Astrocyte (in vitro differentiated cells and primary cell): ENCODE results near the gene MYG1. TPM values are rescaled to one million over a fixed set of nuclear protein-coding genes. Genes with fewer than 3 reads are reported as not detected.

ENCODE experiments used
- DNase-seq: peaks from one replicate; pipeline ENCODE4 v3.0.0-alpha.2; 2010; ENCODE audit warnings: low read depth
- FAIRE-seq: peaks from 2 replicates; lab custom pipeline; 2011; peaks lifted over from hg19 to GRCh38; lab: Jason Lieb, UNC
- H2AFZ ChIP-seq: 2 replicates; pipeline ENCODE4 v1.6.0; 2012; ENCODE audit warnings: low read depth, low read length, inconsistent platforms
- H3K27ac ChIP-seq: 2 replicates; pipeline ENCODE4 v1.5.1; 2011; ENCODE audit warnings: low read depth, low read length, inconsistent platforms
- H3K27me3 ChIP-seq: 2 replicates; pipeline ENCODE4 v1.6.0; 2011; ENCODE audit warnings: low read length, inconsistent platforms; ENCODE audit not compliant: insufficient read depth
- H3K36me3 ChIP-seq: 2 replicates; pipeline ENCODE4 v1.5.1; 2011; ENCODE audit warnings: low read length, inconsistent platforms; ENCODE audit not compliant: insufficient read depth
- H3K4me1 ChIP-seq: 2 replicates; pipeline ENCODE4 v1.5.1; 2011; ENCODE audit warnings: low read length, inconsistent platforms; ENCODE audit not compliant: insufficient read depth
- H3K4me2 ChIP-seq: 2 replicates; pipeline ENCODE4 v1.6.0; 2012; ENCODE audit warnings: low read length, inconsistent platforms
- H3K4me3 ChIP-seq: 2 replicates; pipeline ENCODE4 v1.5.1; 2011; ENCODE audit warnings: low read depth, mild to moderate bottlenecking, low read length, inconsistent platforms; ENCODE audit not compliant: insufficient read depth
- H3K79me2 ChIP-seq: 2 replicates; pipeline ENCODE4 v1.6.0; 2012; ENCODE audit warnings: mild to moderate bottlenecking, low read length, inconsistent platforms; ENCODE audit not compliant: insufficient read depth
- H3K9ac ChIP-seq: 2 replicates; pipeline ENCODE4 v1.6.0; 2012; ENCODE audit warnings: mild to moderate bottlenecking, low read length, inconsistent platforms
- H3K9me3 ChIP-seq: 2 replicates; pipeline ENCODE4 v1.5.1; 2012; ENCODE audit warnings: low read depth, mild to moderate bottlenecking, low read length, inconsistent platforms; ENCODE audit not compliant: insufficient read depth
- H4K20me1 ChIP-seq: 2 replicates; pipeline ENCODE4 v1.6.0; 2012; ENCODE audit warnings: low read length, inconsistent platforms; ENCODE audit not compliant: insufficient read depth
- H3K27ac Mint-ChIP-seq: one replicate; pipeline ENCODE4 v1.8.0; 2021; ENCODE audit warnings: mild to moderate bottlenecking, mixed read lengths; ENCODE audit not compliant: unreplicated experiment
- H3K27me3 Mint-ChIP-seq: one replicate; pipeline ENCODE4 v1.8.0; 2021; ENCODE audit warnings: low read depth, mixed read lengths; ENCODE audit not compliant: unreplicated experiment
- H3K36me3 Mint-ChIP-seq: one replicate; pipeline ENCODE4 v1.8.0; 2021; ENCODE audit warnings: low read depth, mixed read lengths; ENCODE audit not compliant: unreplicated experiment
- H3K4me1 Mint-ChIP-seq: one replicate; pipeline ENCODE4 v1.8.0; 2021; ENCODE audit warnings: low read depth, mixed read lengths; ENCODE audit not compliant: unreplicated experiment
- H3K4me3 Mint-ChIP-seq: one replicate; pipeline ENCODE4 v1.8.0; 2021; ENCODE audit warnings: mild to moderate bottlenecking, moderate library complexity, mixed read lengths; ENCODE audit not compliant: unreplicated experiment
- H3K9me3 Mint-ChIP-seq: one replicate; pipeline ENCODE4 v1.8.0; 2021; ENCODE audit warnings: mild to moderate bottlenecking, mixed read lengths; ENCODE audit not compliant: unreplicated experiment
- CTCF ChIP-seq: IDR thresholded peaks from 2 replicates; pipeline ENCODE4 v1.5.1; 2011; ENCODE audit warnings: low read depth, mild to moderate bottlenecking, inconsistent platforms, low read length, moderate library complexity; ENCODE audit not compliant: insufficient read depth
- EZH2 ChIP-seq: IDR thresholded peaks from 2 replicates; pipeline ENCODE4 v1.6.1; 2012; ENCODE audit warnings: mild to moderate bottlenecking, low read length, inconsistent platforms; ENCODE audit not compliant: insufficient read depth
- total RNA-seq: library from RNA; stranded (reverse); gene quantifications from 2 replicates; pipeline ENCODE4 v1.2.1, GENCODE V29; 2021

MYG1 gene
- total RNA-seq, 1 donor from 2014 or later = 40.9 TPM

- DNase-seq (no peak), FAIRE-seq (no peak)
- no peaks in the 10 kb centered on the region for H3K27me3 Mint-ChIP-seq
- TF ChIP-seq CTCF (no peak), EZH2 (no peak)
- Histone ChIP-seq H3K4me3 (no peak overlapping the region), H3K9me3 (no peaks in the 10 kb centered on the region), H3K4me1 (no peaks in the 10 kb centered on the region), H3K36me3 (no peaks in the 10 kb centered on the region), H2AFZ (no peak overlapping the region), H4K20me1 (no peaks in the 10 kb centered on the region), H3K4me2 (no peak overlapping the region), H3K27me3 (no peaks in the 10 kb centered on the region), H3K27ac (no peak overlapping the region), H3K9ac (no peak overlapping the region), H3K79me2 (no peaks in the 10 kb centered on the region)
- no peak overlapping the region for H3K27ac Mint-ChIP-seq
- no peaks in the 10 kb centered on the region for H3K9me3 Mint-ChIP-seq
- no peaks in the 10 kb centered on the region for H3K4me1 Mint-ChIP-seq
- no peaks in the 10 kb centered on the region for H3K36me3 Mint-ChIP-seq
- H3K4me3 Mint-ChIP-seq = no peak overlapping the region
Observed at GRCh38 chr12:53353257-53353655, 53.8 kb downstream of the MYG1 start.

- TF ChIP-seq CTCF = no peak
- TF ChIP-seq EZH2 = no peak
- DNase-seq (no peak), FAIRE-seq (no peak)
- Histone ChIP-seq H3K36me3 (no peaks in the 10 kb centered on the region), H3K9me3 (no peaks in the 10 kb centered on the region), H3K27ac (no peak overlapping the region), H2AFZ (no peak overlapping the region), H4K20me1 (no peaks in the 10 kb centered on the region), H3K4me2 (no peak overlapping the region), H3K4me3 (no peak overlapping the region), H3K27me3 (no peaks in the 10 kb centered on the region), H3K4me1 (no peaks in the 10 kb centered on the region), H3K79me2 (no peaks in the 10 kb centered on the region), H3K9ac (no peak overlapping the region)
- H3K27me3 Mint-ChIP-seq = no peaks in the 10 kb centered on the region
- H3K36me3 Mint-ChIP-seq = no peaks in the 10 kb centered on the region
- H3K4me1 Mint-ChIP-seq = no peaks in the 10 kb centered on the region
- H3K4me3 Mint-ChIP-seq = no peak overlapping the region
- H3K9me3 Mint-ChIP-seq = no peaks in the 10 kb centered on the region
- H3K27ac Mint-ChIP-seq = no peak overlapping the region
Observed at GRCh38 chr12:53355121-53355520, 55.6 kb downstream of the MYG1 start.

Other genes with a start within 250 kb of the MYG1 start
- gene TNS2, start 249.6 kb upstream of the MYG1 start, total RNA-seq = 15.4 and 21.1 TPM in 2 replicates
- 21.8 and 22.8 TPM in 2 replicates for gene SPRYD3, start 220.3 kb upstream of the MYG1 start, total RNA-seq
- 20.8 and 26.3 TPM in 2 replicates for gene IGFBP6, start 202.0 kb upstream of the MYG1 start, total RNA-seq
- not detected in 2 replicates for gene SOAT2, start 196.2 kb upstream of the MYG1 start, total RNA-seq
- 31.0 and 32.7 TPM in 2 replicates for gene ZNF740, start 119.0 kb upstream of the MYG1 start, total RNA-seq
- 16.7 and 19.4 TPM in 2 replicates for gene CSAD, start 118.8 kb upstream of the MYG1 start, total RNA-seq
- 0.79 and 1.3 TPM in 2 replicates for gene ITGB7, start 92.4 kb upstream of the MYG1 start, total RNA-seq
- gene RARG, start 67.5 kb upstream of the MYG1 start, total RNA-seq = 10.1 and 11.7 TPM in 2 replicates
- 1.2 and 2.0 TPM in 2 replicates for gene ESPL1, start 31.4 kb upstream of the MYG1 start, total RNA-seq
- 279 and 281 TPM in 2 replicates for gene PFDN5, start 4.2 kb upstream of the MYG1 start, total RNA-seq
- 40.8 and 44.4 TPM in 2 replicates for gene AAAS, start 21.9 kb downstream of the MYG1 start, total RNA-seq
- not detected in 2 replicates for gene SP7, start 36.7 kb downstream of the MYG1 start, total RNA-seq
- 48.7 and 50.6 TPM in 2 replicates for gene SP1, start 80.5 kb downstream of the MYG1 start, total RNA-seq
- gene AMHR2, start 124.2 kb downstream of the MYG1 start, total RNA-seq = not detected in 2 replicates
- 159 and 190 TPM in 2 replicates for gene PRR13, start 142.0 kb downstream of the MYG1 start, total RNA-seq
- 708 and 733 TPM in 2 replicates for gene PCBP2, start 152.4 kb downstream of the MYG1 start, total RNA-seq
- 11.1 and 13.1 TPM in 2 replicates for gene MAP3K12, start 199.8 kb downstream of the MYG1 start, total RNA-seq
- 40.4 and 51.1 TPM in 2 replicates for gene TARBP2, start 201.6 kb downstream of the MYG1 start, total RNA-seq
- 0.82 TPM in 1 of 2 replicates, not detected in the other for gene NPFF, start 207.8 kb downstream of the MYG1 start, total RNA-seq